ENCODE measurements around the gene AIMP2.

DNA sequence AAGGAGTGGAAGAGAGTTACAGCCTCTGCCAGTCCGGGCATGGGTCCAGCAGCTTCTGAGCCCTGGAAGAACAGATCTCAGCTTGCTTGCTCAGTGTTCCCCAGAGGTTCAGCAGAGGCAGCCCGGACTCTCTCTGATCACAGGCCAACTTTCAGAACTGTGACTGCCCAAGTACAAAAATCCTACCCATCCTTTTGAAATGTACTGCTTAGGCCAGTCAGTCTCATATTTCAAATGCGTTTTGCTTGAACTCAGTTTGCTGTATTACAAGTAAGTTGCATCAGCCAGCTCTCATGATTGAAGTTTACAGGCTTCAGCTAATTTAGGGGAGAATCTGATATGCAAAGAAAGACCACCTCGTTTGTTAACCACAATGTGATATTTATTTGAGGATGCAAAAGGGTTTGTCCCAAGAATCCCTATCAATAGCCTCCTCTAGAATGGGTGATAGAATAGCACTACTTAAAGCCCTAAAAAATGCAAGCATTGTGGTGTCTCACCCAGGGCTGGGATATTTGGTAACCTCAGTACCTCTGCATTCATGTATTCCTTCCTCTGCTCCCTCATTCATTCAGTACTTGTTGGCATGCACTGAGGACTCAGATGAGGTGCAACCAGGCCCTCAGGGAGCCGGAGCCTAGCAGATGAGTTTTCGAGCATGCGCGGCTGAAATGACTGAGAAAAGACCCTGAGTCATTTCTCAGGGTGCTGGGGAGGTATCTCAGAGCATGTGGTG lies 7.0 kb downstream of the AIMP2 start:
- TF ChIP-seq POLR2A (IDR thresholded peaks at IDR 0.05; ENCODE audit: low read depth), result no peak
- TF ChIP-seq CTCF (IDR thresholded peaks at IDR 0.05), result no peak
- TF ChIP-seq POLR2AphosphoS5 (IDR thresholded peaks at IDR 0.05), result no peak

All from esophagus muscularis mucosa (tissue), 3 donors.